Measurements from ENCODE around the gene NKAIN1. TPM values are rescaled to one million over a fixed set of nuclear protein-coding genes. Genes with fewer than 3 reads are reported as not detected.

NKAIN1 gene
- total and polyA plus RNA-seq, 2 donors (not counting 1 experiment from before 2014, with no cell fraction given): not detected

GRCh38 chr1:31214316-31215064 is 25.2 kb downstream of the NKAIN1 start:
- no peak overlapping the region for H2AFZ ChIP-seq (ENCODE audit: insufficient read depth, low read depth, low read length, poor library complexity, severe bottlenecking)
- CTCF ChIA-PET: interaction anchor here (1.0 kb wide), 1 partner anchor 9 kb away, joined by 6 read pairs; no protein-coding TSS in a partner anchor

More at GRCh38 chr1:31214316-31215064, 25.2 kb downstream of the NKAIN1 start:
- Histone ChIP-seq H3K27ac (ENCODE audit: low read length in 2 of 2) (no peak overlapping the region), H3K36me3 (replicated peaks in 1 of 2; ENCODE audit: control extremely low read depth in 1 of 2, control insufficient read depth in 1 of 2, extremely low read depth in 1 of 2, insufficient read depth in 2 of 2, low read length in 1 of 2) (no peaks in the 10 kb centered on the region), H3K4me3 (ENCODE audit: control extremely low read depth in 1 of 5, extremely low read depth in 1 of 5, insufficient read depth in 1 of 5, low read depth in 2 of 5, low read length in 4 of 5) (no peak overlapping the region), H4K20me1 (ENCODE audit: control insufficient read depth, insufficient read depth, low read length, poor library complexity, severe bottlenecking) (no peaks in the 10 kb centered on the region), H3K4me1 (ENCODE audit: control insufficient read depth in 2 of 2, insufficient read depth in 2 of 2, low read length in 2 of 2) (no peaks in the 10 kb centered on the region), H3K27me3 (replicated peaks in 1 of 4; ENCODE audit: control extremely low read depth in 1 of 4, control insufficient read depth in 3 of 4, insufficient read depth in 4 of 4, low read length in 3 of 4) (peaks cover 0 to 3% (median 0%) of the 10 kb centered on the region in 4 experiments), H3K4me2 (replicated peaks; ENCODE audit: low read depth, low read length, poor library complexity, severe bottlenecking) (no peak overlapping the region), H3K79me2 (ENCODE audit: control insufficient read depth, insufficient read depth, low read length) (no peaks in the 10 kb centered on the region), H3K9ac (ENCODE audit: low read length) (no peak overlapping the region), H3K9me3 (ENCODE audit: control extremely low read depth in 1 of 3, control insufficient read depth in 2 of 3, insufficient read depth in 1 of 3, low read length in 2 of 3) (peaks cover 0 to 7% (median 0%) of the 10 kb centered on the region in 3 donors)
- POLR2A ChIA-PET: no interaction called here
- TF ChIP-seq, protein P1, sequence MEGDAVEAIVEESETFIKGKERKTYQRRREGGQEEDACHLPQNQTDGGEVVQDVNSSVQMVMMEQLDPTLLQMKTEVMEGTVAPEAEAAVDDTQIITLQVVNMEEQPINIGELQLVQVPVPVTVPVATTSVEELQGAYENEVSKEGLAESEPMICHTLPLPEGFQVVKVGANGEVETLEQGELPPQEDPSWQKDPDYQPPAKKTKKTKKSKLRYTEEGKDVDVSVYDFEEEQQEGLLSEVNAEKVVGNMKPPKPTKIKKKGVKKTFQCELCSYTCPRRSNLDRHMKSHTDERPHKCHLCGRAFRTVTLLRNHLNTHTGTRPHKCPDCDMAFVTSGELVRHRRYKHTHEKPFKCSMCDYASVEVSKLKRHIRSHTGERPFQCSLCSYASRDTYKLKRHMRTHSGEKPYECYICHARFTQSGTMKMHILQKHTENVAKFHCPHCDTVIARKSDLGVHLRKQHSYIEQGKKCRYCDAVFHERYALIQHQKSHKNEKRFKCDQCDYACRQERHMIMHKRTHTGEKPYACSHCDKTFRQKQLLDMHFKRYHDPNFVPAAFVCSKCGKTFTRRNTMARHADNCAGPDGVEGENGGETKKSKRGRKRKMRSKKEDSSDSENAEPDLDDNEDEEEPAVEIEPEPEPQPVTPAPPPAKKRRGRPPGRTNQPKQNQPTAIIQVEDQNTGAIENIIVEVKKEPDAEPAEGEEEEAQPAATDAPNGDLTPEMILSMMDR (IDR thresholded peaks at IDR 0.05): no peak
- TF ChIP-seq EZH2 (IDR thresholded peaks at IDR 0.05; ENCODE audit: borderline replicate concordance, insufficient read depth, low read depth, low read length, poor library complexity, severe bottlenecking): no peak
- no peak for DNase-seq
- H3K4me1 Mint-ChIP-seq: no peaks in the 10 kb centered on the region
- intact Hi-C loops (cut with micrococcal nuclease): no loop called here
- H3K27me3 Mint-ChIP-seq: peaks cover 16% of the 10 kb centered on the region
- H3K9me3 Mint-ChIP-seq (ENCODE audit: insufficient read depth): peaks cover 3% of the 10 kb centered on the region
- H3K27ac Mint-ChIP-seq: no peak overlapping the region
- no peak overlapping the region for H3K4me3 Mint-ChIP-seq
- 68% methylated on average over 12 of the region's 12 CpGs for WGBS (ENCODE audit: insufficient coverage)
- ATAC-seq (ENCODE audit: low read depth): no peak
